H9 (cell line): ENCODE data around the gene PMEPA1. TPM values are rescaled to one million over a fixed set of nuclear protein-coding genes. Genes with fewer than 3 reads are reported as not detected.

Source experiments
- DNase-seq: peaks from one replicate; pipeline ENCODE4 v3.0.0-alpha.2; 2017
- H2AFZ ChIP-seq: one replicate; pipeline ENCODE4 v1.6.1; 2013; ENCODE audit warnings: mild to moderate bottlenecking, low read length, control low read depth, moderate library complexity
- H2AK5ac ChIP-seq: 2 replicates; pipeline ENCODE4 v1.6.1; 2013; ENCODE audit warnings: low read length, control low read depth, mixed read lengths; ENCODE audit not compliant: insufficient read length
- H2BK120ac ChIP-seq: one replicate; pipeline ENCODE4 v1.6.1; 2013; ENCODE audit warnings: low read depth, mild to moderate bottlenecking, low read length, control low read depth, inconsistent platforms; ENCODE audit not compliant: poor library complexity, severe bottlenecking
- H2BK12ac ChIP-seq: 2 replicates; pipeline ENCODE4 v1.6.1; 2013; ENCODE audit warnings: low read length, control low read depth, mixed read lengths, low read depth; ENCODE audit not compliant: insufficient read length
- H2BK15ac ChIP-seq: 2 replicates; pipeline ENCODE4 v1.6.1; 2013; ENCODE audit warnings: low read depth, low read length, control low read depth
- H2BK20ac ChIP-seq: one replicate; pipeline ENCODE4 v1.6.1; 2013; ENCODE audit warnings: low read depth, mild to moderate bottlenecking, low read length, control low read depth, inconsistent platforms; ENCODE audit not compliant: poor library complexity, severe bottlenecking
- H2BK5ac ChIP-seq: 2 replicates; pipeline ENCODE4 v1.6.1; 2013; ENCODE audit warnings: low read length, control low read depth, mixed read lengths; ENCODE audit not compliant: insufficient read length
- H3K14ac ChIP-seq: 2 replicates; pipeline ENCODE4 v1.6.1; 2013; ENCODE audit warnings: low read length, control low read depth; ENCODE audit not compliant: insufficient read depth
- H3K18ac ChIP-seq: 2 replicates; pipeline ENCODE4 v1.6.1; 2013; ENCODE audit warnings: low read depth, mild to moderate bottlenecking, mixed read lengths, low read length, control low read depth; ENCODE audit not compliant: insufficient read length
- H3K23ac ChIP-seq: 2 replicates; pipeline ENCODE4 v1.6.1; 2013; ENCODE audit warnings: low read length, control low read depth, mixed read lengths, low read depth; ENCODE audit not compliant: insufficient read length
- H3K23me2 ChIP-seq: 2 replicates; pipeline ENCODE4 v1.6.1; 2013; ENCODE audit warnings: low read depth, mild to moderate bottlenecking, mixed read lengths, low read length, control low read depth; ENCODE audit not compliant: insufficient read length, poor library complexity, severe bottlenecking
- H3K27ac ChIP-seq: 2 replicates; pipeline ENCODE4 v1.5.1; 2013; ENCODE audit warnings: low read length, control low read depth, mixed read lengths, low read depth; ENCODE audit not compliant: insufficient read length
- H3K27me3 ChIP-seq: 2 replicates; pipeline ENCODE4 v1.6.1; 2013; ENCODE audit warnings: low read length, control low read depth, inconsistent platforms; ENCODE audit not compliant: insufficient read depth
- H3K4ac ChIP-seq: 2 replicates; pipeline ENCODE4 v1.6.1; 2013; ENCODE audit warnings: low read depth, mild to moderate bottlenecking, control low read depth, inconsistent platforms, low read length, moderate library complexity
- H3K4me1 ChIP-seq: 2 replicates; pipeline ENCODE4 v1.6.1; 2013; ENCODE audit warnings: low read length, control low read depth, inconsistent platforms; ENCODE audit not compliant: insufficient read depth
- H3K4me2 ChIP-seq: 2 replicates; pipeline ENCODE4 v1.6.1; 2013; ENCODE audit warnings: low read length, control low read depth, mixed read lengths; ENCODE audit not compliant: insufficient read length, insufficient read depth
- H3K56ac ChIP-seq: 2 replicates; pipeline ENCODE4 v1.6.1; 2013; ENCODE audit warnings: low read depth, mild to moderate bottlenecking, mixed read lengths, low read length, control low read depth; ENCODE audit not compliant: insufficient read length
- H3K79me1 ChIP-seq: 2 replicates; pipeline ENCODE4 v1.6.1; 2013; ENCODE audit warnings: low read depth, mild to moderate bottlenecking, moderate library complexity, low read length, control low read depth, inconsistent platforms; ENCODE audit not compliant: insufficient read depth, poor library complexity, severe bottlenecking
- H3K79me2 ChIP-seq: 2 replicates; pipeline ENCODE4 v1.6.1; 2013; ENCODE audit warnings: low read length, control low read depth, inconsistent platforms; ENCODE audit not compliant: insufficient read depth
- H3K9ac ChIP-seq: 2 replicates; pipeline ENCODE4 v1.6.1; 2013; ENCODE audit warnings: low read length, control low read depth, mixed read lengths; ENCODE audit not compliant: insufficient read length; ENCODE audit errors: extremely low read depth
- H3K9me3 ChIP-seq: one replicate; pipeline ENCODE4 v1.6.1; 2013; ENCODE audit warnings: low read depth, low read length, inconsistent platforms; ENCODE audit not compliant: control insufficient read depth
- H3T11ph ChIP-seq: one replicate; pipeline ENCODE4 v1.6.1; 2013; ENCODE audit warnings: mild to moderate bottlenecking, low read length, control low read depth, inconsistent platforms
- H4K20me1 ChIP-seq: one replicate; pipeline ENCODE4 v1.6.1; 2013; ENCODE audit not compliant: control insufficient read depth, insufficient read length, insufficient read depth
- H4K5ac ChIP-seq: 2 replicates; pipeline ENCODE4 v1.6.1; 2013; ENCODE audit warnings: low read depth, mild to moderate bottlenecking, mixed read lengths, low read length, control low read depth; ENCODE audit not compliant: insufficient read length
- H4K8ac ChIP-seq: replicated peaks from 2 replicates; pipeline ENCODE4 v1.6.1; 2013; ENCODE audit warnings: low read length, control low read depth, mixed read lengths, low read depth; ENCODE audit not compliant: insufficient read length
- H4K91ac ChIP-seq: 2 replicates; pipeline ENCODE4 v1.6.1; 2013; ENCODE audit warnings: low read depth, mild to moderate bottlenecking, moderate library complexity, mixed read lengths, low read length, control low read depth; ENCODE audit not compliant: insufficient read length
- H3K27ac Mint-ChIP-seq, 3 experiments: 2 replicates in 2 of 3; 3 replicates in 1 of 3; pipeline ENCODE4 v1.8.0; 2020 to 2021; ENCODE audit warnings: mixed read lengths in 3 of 3, mild to moderate bottlenecking in 1 of 3, moderate library complexity in 1 of 3
- H3K27me3 Mint-ChIP-seq: 2 replicates; pipeline ENCODE4 v1.8.0; 2021; ENCODE audit warnings: low read depth, mild to moderate bottlenecking, moderate library complexity, mixed read lengths
- H3K36me3 Mint-ChIP-seq, 3 experiments: 2 replicates in 2 of 3; 3 replicates in 1 of 3; pipeline ENCODE4 v1.8.0; 2020 to 2021; ENCODE audit warnings: low read depth in 3 of 3, mixed read lengths in 3 of 3; ENCODE audit not compliant: insufficient read depth in 1 of 3
- H3K4me1 Mint-ChIP-seq, 2 experiments: 2 replicates each; pipeline ENCODE4 v1.8.0; 2020; ENCODE audit warnings: mixed read lengths in 2 of 2
- H3K4me3 Mint-ChIP-seq, 2 experiments: 2 replicates in 1 of 2; 3 replicates in 1 of 2; pipeline ENCODE4 v1.8.0; 2020 to 2021; ENCODE audit warnings: mild to moderate bottlenecking in 2 of 2, mixed read lengths in 2 of 2, moderate library complexity in 1 of 2
- H3K9me3 Mint-ChIP-seq, 2 experiments: 2 replicates in 1 of 2; 3 replicates in 1 of 2; pipeline ENCODE4 v1.8.0; 2020; ENCODE audit warnings: mild to moderate bottlenecking in 2 of 2, mixed read lengths in 2 of 2, moderate library complexity in 1 of 2
- CTCF ChIP-seq: fragments of 200-600 bp; sonication (generic); conservative IDR thresholded peaks from 3 replicates; pipeline ENCODE4 v1.8.0; 2021; ENCODE audit warnings: antibody characterized with exemption, mild to moderate bottlenecking
- WGBS: extraction: QIAGEN DNeasy Blood & Tissue Kit; methylation state at CpG from one replicate; pipeline ENCODE4 v1.1.7; 2013; ENCODE audit warnings: missing lambda C conversion rate, low lambda C conversion rate, mixed read lengths; ENCODE audit not compliant: insufficient read length; ENCODE audit errors: extremely low coverage; 5-methylcytosine and 5-hydroxymethylcytosine counted together
- total RNA-seq: library from RNA; stranded (reverse); gene quantifications from 2 replicates; pipeline ENCODE4 v1.2.1, GENCODE V29; 2021

Gene PMEPA1
- total RNA-seq, 1 experiment from 2014 or later, result 34.6 TPM

- Histone ChIP-seq H3K56ac (no peak overlapping the region), H2BK120ac (no peak overlapping the region), H3K27ac (no peak overlapping the region), H3K79me1 (no peaks in the 10 kb centered on the region), H3K23me2 (no peaks in the 10 kb centered on the region), H2AFZ (no peak overlapping the region), H2BK15ac (no peak overlapping the region), H4K91ac (no peak overlapping the region), H3K9ac (no peak overlapping the region), H3K18ac (no peak overlapping the region), H3K23ac (no peak overlapping the region), H4K8ac (no peak overlapping the region), H2BK5ac (no peak overlapping the region), H3K4me1 (no peaks in the 10 kb centered on the region), H4K20me1 (no peaks in the 10 kb centered on the region), H3K14ac (no peak overlapping the region), H2AK5ac (no peak overlapping the region), H3K9me3 (no peaks in the 10 kb centered on the region), H3K4me2 (no peak overlapping the region), H3K4ac (no peak overlapping the region), H3T11ph (no peak overlapping the region), H3K27me3 (no peaks in the 10 kb centered on the region), H3K79me2 (no peaks in the 10 kb centered on the region), H2BK12ac (no peak overlapping the region), H4K5ac (no peak overlapping the region), H2BK20ac (no peak overlapping the region)
- H3K36me3 Mint-ChIP-seq, result peaks cover 0 to 6% (median 0%) of the 10 kb centered on the region in 3 experiments; a peak in 2 of 7 replicates
- peaks cover 6 to 7% of the 10 kb centered on the region in 2 experiments for H3K4me1 Mint-ChIP-seq
- peaks cover 11% of the 10 kb centered on the region for H3K27me3 Mint-ChIP-seq
- no peak overlapping the region for H3K4me3 Mint-ChIP-seq
- H3K27ac Mint-ChIP-seq, result no peak overlapping the region
- TF ChIP-seq CTCF, result no peak
- DNase-seq, result no peak
- H3K9me3 Mint-ChIP-seq, result peaks cover 8 to 12% of the 10 kb centered on the region in 2 experiments; a peak in 4 of 5 replicates
- WGBS, result no CpG with 5 or more reads among the region's 29 CpGs
Observed at GRCh38 chr20:57628047-57628961, 81.5 kb downstream of the PMEPA1 start.
